IPS-11a (cell line): ENCODE data around the gene IL24.

ENCODE experiments used
- H3K4me3 ChIP-seq: one replicate; pipeline ENCODE4 v1.5.1; 2013; ENCODE audit warnings: low read depth, low read length, control low read depth

The IL24 gene

GRCh38 chr1:206949641-206950040 is 52.4 kb downstream of the IL24 start:
- H3K4me3 ChIP-seq, result no peak overlapping the region

GRCh38 chr1:206951318-206952100 is 54.3 kb downstream of the IL24 start:
- no peak overlapping the region for H3K4me3 ChIP-seq

GRCh38 chr1:206952171-206952570 is 54.9 kb downstream of the IL24 start:
- no peak overlapping the region for H3K4me3 ChIP-seq

- no peak overlapping the region for H3K4me3 ChIP-seq
These were observed 55.9 kb downstream of the IL24 start for GRCh38 chr1:206953126-206953525.

GRCh38 chr1:206953626-206954025 is 56.4 kb downstream of the IL24 start:
- no peak overlapping the region for H3K4me3 ChIP-seq
